RKO (cell line): Measurements from ENCODE around the gene DAPK2.

Source experiments
- DNase-seq: peaks from one replicate; pipeline ENCODE4 v3.0.0-alpha.2; 2016; ENCODE audit warnings: low spot score

Gene DAPK2

GRCh38 chr15:63870487-63871209, 175.6 kb downstream of the DAPK2 start:
- peak; percentile 68 for DNase-seq

- no peak for DNase-seq
Measured at GRCh38 chr15:63870043-63870394, 176.3 kb downstream of the DAPK2 start.

DNA sequence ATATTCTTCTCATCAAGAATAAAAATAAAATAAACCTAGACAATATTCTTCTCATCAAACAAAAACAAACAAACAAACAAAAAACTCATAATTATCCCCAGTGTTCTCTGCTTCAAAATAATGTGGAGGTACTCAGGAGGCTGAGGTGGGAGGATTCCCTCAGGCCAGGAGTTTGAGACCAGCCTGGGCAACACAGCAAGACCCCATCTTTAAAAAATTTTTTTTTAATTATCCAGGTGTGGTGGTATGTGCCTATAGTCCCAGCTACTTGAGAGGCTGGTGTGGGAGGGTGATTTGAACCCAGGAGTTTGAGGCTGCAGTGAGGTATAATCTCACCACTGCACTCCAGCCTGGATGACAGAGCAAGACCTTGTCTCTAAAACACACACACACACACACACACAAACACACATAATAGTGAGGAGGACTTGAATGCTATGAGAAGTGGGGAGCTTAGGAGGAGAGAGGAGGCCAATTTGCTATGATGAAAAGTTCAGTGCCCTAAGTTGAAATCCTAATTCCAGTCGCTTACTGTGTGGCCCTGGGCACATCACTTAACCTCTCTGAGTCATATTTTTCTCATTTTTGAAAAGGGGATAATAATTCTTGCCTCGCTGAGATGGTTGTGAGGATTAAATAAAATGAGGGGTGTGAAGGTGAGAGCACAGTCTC, 176.8 kb downstream of the DAPK2 start:
- no peak for DNase-seq

- no peak for DNase-seq
Measured at GRCh38 chr15:63864186-63864585, 182.1 kb downstream of the DAPK2 start.

DNA sequence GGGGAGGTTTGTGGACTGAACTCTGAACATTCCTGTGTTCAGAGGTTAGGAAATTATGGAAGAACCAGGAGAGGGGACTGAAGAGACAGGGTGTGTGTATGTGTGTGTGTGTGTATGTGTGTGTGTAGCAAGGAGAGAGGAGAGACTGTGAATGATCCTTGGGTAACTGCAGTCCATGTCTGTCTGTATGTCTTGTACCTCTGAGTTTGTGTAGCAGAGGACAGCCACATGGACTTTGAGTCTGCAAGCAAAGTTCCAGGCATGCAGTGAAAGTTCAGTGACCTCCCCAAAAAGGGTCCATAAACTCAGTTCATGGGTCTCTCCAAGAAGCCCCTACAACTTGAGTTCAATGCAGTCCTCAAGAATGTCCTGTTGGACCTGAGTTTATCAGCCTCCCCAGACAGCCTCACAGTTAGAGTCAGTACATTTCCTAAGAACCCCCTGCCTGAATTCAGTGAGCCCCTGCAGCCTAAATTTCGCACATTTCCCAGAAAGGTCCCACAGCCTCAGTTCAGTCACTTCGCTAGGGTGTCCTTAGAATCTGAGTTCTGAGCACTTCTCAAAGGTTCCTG, 184.3 kb downstream of the DAPK2 start:
- DNase-seq = no peak

- no peak for DNase-seq
Measured at GRCh38 chr15:63860555-63860954, 185.7 kb downstream of the DAPK2 start.

GRCh38 chr15:63860155-63860554, 186.1 kb downstream of the DAPK2 start:
- no peak for DNase-seq

DNA sequence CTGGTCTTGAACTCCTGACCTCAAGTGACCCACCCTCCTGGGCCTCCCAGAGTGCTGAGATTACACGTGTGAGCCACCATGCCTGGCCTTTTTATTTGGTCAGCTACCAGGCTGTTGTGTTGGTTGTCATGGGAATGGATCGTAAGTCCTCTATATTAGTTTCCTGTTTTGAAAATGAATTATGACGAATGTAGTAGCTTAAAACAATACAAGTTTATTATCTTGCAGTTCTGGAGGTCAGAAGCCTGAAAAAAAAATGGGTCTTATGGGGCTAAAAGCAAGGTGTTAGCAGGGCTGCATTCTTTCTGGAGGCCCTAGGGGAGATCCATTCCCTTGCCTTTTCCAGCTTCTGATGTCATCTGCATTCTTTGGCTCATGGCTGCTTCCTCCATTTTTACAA, 187.4 kb downstream of the DAPK2 start:
- DNase-seq = no peak

- no peak for DNase-seq
Measured at GRCh38 chr15:63858448-63858847, 187.8 kb downstream of the DAPK2 start.

- DNase-seq = no peak
Measured at GRCh38 chr15:63857461-63857856, 188.8 kb downstream of the DAPK2 start.
